ENCODE data around the gene ITSN2. TPM values are rescaled to one million over a fixed set of nuclear protein-coding genes. Genes with fewer than 3 reads are reported as not detected.

ITSN2 gene
- total and polyA plus RNA-seq, 2 of the 8 experiments (the other 6 are each of a cell fraction or from before 2014, with no cell fraction given), result 9.3 to 17.0 TPM

- TF ChIP-seq POU5F1 (IDR thresholded peaks at IDR 0.05; ENCODE audit: low read depth, low read length) (no peak), MAFK (IDR thresholded peaks at IDR 0.05; ENCODE audit: low read depth, low read length) (no peak), SIN3A (conservative IDR thresholded peaks at IDR 0.05 in 1 of 2, IDR thresholded peaks at IDR 0.05 in 1 of 2; ENCODE audit: low read depth in 1 of 2, low read length in 2 of 2) (no peak)
Observed at GRCh38 chr2:24220554-24221291, 139.6 kb downstream of the ITSN2 start (continued).

Data from H1 (cell line).